Panc1 (cell line): ENCODE data around the gene ZNF329. TPM values are rescaled to one million over a fixed set of nuclear protein-coding genes. Genes with fewer than 3 reads are reported as not detected.
"Not testable (repeated sequence)": the region's sequence is repeated elsewhere in the genome, so short reads cannot be mapped to it uniquely, and the experiment has no call there.

Source experiments
- ATAC-seq: fragments of 200-7000 bp; cut with Tn5 transposase; 2 replicates; pipeline ENCODE4 v1.9.1; 2020; ENCODE audit warnings: mild to moderate bottlenecking, moderate library complexity
- BruUV-seq: library from RNA; stranded (reverse); fragments of 400-500 nt; replicated peaks from 2 replicates; lab custom pipeline; 2021; lab: Mats Ljungman, UMichigan
- CTCF ChIA-PET: fragments of 300-600 bp; sonication (Branson Sonifier 250); formaldehyde crosslinking; loops from one replicate; lab custom pipeline; 2022; ENCODE audit warnings: antibody characterized with exemption; lab: Charles Lee
- POLR2A ChIA-PET: fragments of 300-600 bp; sonication (Branson Sonifier 250); formaldehyde crosslinking; loops from one replicate; lab custom pipeline; 2022; ENCODE audit warnings: antibody characterized with exemption; lab: Charles Lee
- DNase-seq: peaks from one replicate; pipeline ENCODE4 v3.0.0-alpha.2; 2010; ENCODE audit warnings: low read depth, low spot score
- H3K27ac ChIP-seq: 2 replicates; pipeline ENCODE4 v1.5.1; 2011; ENCODE audit warnings: mild to moderate bottlenecking, low read length, inconsistent platforms
- H3K27me3 ChIP-seq: fragments of 200-500 bp; sonication (Bioruptor generic); 2 replicates; pipeline ENCODE4 v1.6.0; 2014; ENCODE audit warnings: low read length, inconsistent platforms; ENCODE audit not compliant: control insufficient read depth, insufficient read depth
- H3K36me3 ChIP-seq: fragments of 200-500 bp; sonication (Bioruptor generic); 2 replicates; pipeline ENCODE4 v1.5.1; 2014; ENCODE audit warnings: inconsistent platforms, mild to moderate bottlenecking, low read length, moderate library complexity; ENCODE audit not compliant: control insufficient read depth, insufficient read depth
- H3K4me1 ChIP-seq: 2 replicates; pipeline ENCODE4 v1.5.1; 2011; ENCODE audit warnings: inconsistent platforms, mild to moderate bottlenecking, low read length, moderate library complexity; ENCODE audit not compliant: control insufficient read depth, insufficient read depth
- H3K4me3 ChIP-seq, 2 experiments: 2 replicates each; pipeline ENCODE4 v1.5.1; 2011 to 2012; ENCODE audit warnings: low read depth in 2 of 2, low read length in 2 of 2, mild to moderate bottlenecking in 2 of 2, inconsistent platforms in 1 of 2, moderate library complexity in 1 of 2
- H3K9me3 ChIP-seq: fragments of 200-500 bp; sonication (Bioruptor generic); 2 replicates; pipeline ENCODE4 v1.5.1; 2014; ENCODE audit warnings: low read depth, mild to moderate bottlenecking, inconsistent platforms, low read length, moderate library complexity; ENCODE audit not compliant: control insufficient read depth, insufficient read depth
- CTCF ChIP-seq: fragments of 450-650 bp; IDR thresholded peaks from 2 replicates; pipeline ENCODE4 v1.5.1; 2017; ENCODE audit warnings: mild to moderate bottlenecking
- POLR2AphosphoS5 ChIP-seq: IDR thresholded peaks from 2 replicates; pipeline ENCODE4 v1.6.1; 2012; ENCODE audit warnings: mild to moderate bottlenecking, low read depth, low read length, moderate library complexity
- REST ChIP-seq, 2 experiments: IDR thresholded peaks; 2 replicates each; pipeline ENCODE4 v1.6.1; 2011 to 2012; ENCODE audit warnings: low read depth in 2 of 2, control low read depth in 1 of 2, low read length in 1 of 2, mild to moderate bottlenecking in 1 of 2, moderate library complexity in 1 of 2; ENCODE audit not compliant: insufficient read depth in 1 of 2
- SIN3A ChIP-seq: IDR thresholded peaks from 2 replicates; pipeline ENCODE4 v1.6.1; 2012; ENCODE audit warnings: low read depth, mild to moderate bottlenecking, low read length, moderate library complexity, borderline replicate concordance; ENCODE audit not compliant: insufficient read depth
- TCF7L2 ChIP-seq: IDR thresholded peaks from 2 replicates; pipeline ENCODE4 v1.6.1; 2011; ENCODE audit warnings: mild to moderate bottlenecking, low read depth, low read length, inconsistent platforms
- in situ Hi-C: cut with HindIII; loops from 2 replicates; pipeline ENCODE4 v1.10.0; 2016; ENCODE audit warnings: low sequenced_read_pairs, low pct_unique_long_range_greater_than_20kb
- intact Hi-C: fragments of 100-400 bp; cut with micrococcal nuclease; formaldehyde crosslinking; loops from one replicate; pipeline ENCODE4 v1.10.0; 2022; ENCODE audit not compliant: unreplicated experiment
- total RNA-seq: library from RNA; stranded (reverse); gene quantifications from one replicate; pipeline ENCODE4 v1.2.1, GENCODE V29; 2021; ENCODE audit not compliant: unreplicated experiment

The ZNF329 gene
- total RNA-seq, 1 experiment from 2014 or later: 12.2 TPM

- Histone ChIP-seq H3K4me3 (no peak overlapping the region), H3K27ac (no peak overlapping the region), H3K27me3 (no peaks in the 10 kb centered on the region), H3K36me3 (no peaks in the 10 kb centered on the region), H3K4me1 (no peaks in the 10 kb centered on the region), H3K9me3 (peaks cover 22% of the 10 kb centered on the region; the same call in 1 of the 2 replicates)
- ATAC-seq (no peak), DNase-seq (no peak)
- in situ Hi-C loops (no loop called here), intact Hi-C loops (no loop called here)
- CTCF ChIA-PET: no interaction called here
- no TSS peak for BruUV-seq
- no peak for TF ChIP-seq CTCF
- POLR2A ChIA-PET: no interaction called here
Measured at GRCh38 chr19:58153386-58153785, 2.8 kb upstream of the ZNF329 start.

GRCh38 chr19:58147475-58147874, 3.1 kb downstream of the ZNF329 start:
- intact Hi-C loops: not testable (repeated sequence)

GRCh38 chr19:58145849-58146248, 4.7 kb downstream of the ZNF329 start:
- CTCF ChIA-PET: no interaction called here
- no TSS peak for BruUV-seq
- ATAC-seq: no peak
- Histone ChIP-seq H3K27me3 (no peaks in the 10 kb centered on the region), H3K27ac (no peak overlapping the region), H3K9me3 (peaks cover 44% of the 10 kb centered on the region; the same call in 1 of the 2 replicates), H3K36me3 (no peaks in the 10 kb centered on the region), H3K4me1 (no peaks in the 10 kb centered on the region), H3K4me3 (no peak overlapping the region)
- intact Hi-C loops (no loop called here), in situ Hi-C loops (no loop called here)
- POLR2A ChIA-PET: interaction anchor here (0.6 kb wide), 1 partner anchor 1001 kb away, joined by 5 read pairs; no protein-coding TSS in a partner anchor
- no peak for DNase-seq
- TF ChIP-seq SIN3A (no peak), CTCF (no peak), POLR2AphosphoS5 (no peak), REST (IDR thresholded peaks at IDR 0.05; ENCODE audit: insufficient read depth in 1 of 2, low read depth in 2 of 2, low read length in 1 of 2) (no peak), TCF7L2 (no peak)

More at GRCh38 chr19:58147475-58147874, 3.1 kb downstream of the ZNF329 start:
- H3K36me3 ChIP-seq, BruUV-seq, H3K27me3 ChIP-seq, H3K4me3 ChIP-seq, H3K27ac ChIP-seq, DNase-seq, ATAC-seq, H3K4me1 ChIP-seq, in situ Hi-C loops, POLR2A ChIA-PET, CTCF ChIA-PET: not testable (repeated sequence)
- peaks cover 46% of the 10 kb centered on the region; the same call in 1 of the 2 replicates for H3K9me3 ChIP-seq
